GM18520 (cell line): Measurements from ENCODE around the gene ELF5.

Experiments
- ATAC-seq: cut with Tn5 transposase; IDR thresholded peaks from one replicate; pipeline ENCODE4 v1.9.1; 2021; ENCODE audit not compliant: unreplicated experiment

Gene ELF5

GRCh38 chr11:34458525-34458924 lies 55.1 kb downstream of the ELF5 start:
- no peak for ATAC-seq

GRCh38 chr11:34457607-34458006 lies 56.0 kb downstream of the ELF5 start:
- no peak for ATAC-seq

GRCh38 chr11:34454308-34455032 lies 59.1 kb downstream of the ELF5 start:
- ATAC-seq: no peak

GRCh38 chr11:34451053-34451452 lies 62.5 kb downstream of the ELF5 start:
- no peak for ATAC-seq

- no peak for ATAC-seq
These were observed 64.6 kb downstream of the ELF5 start for GRCh38 chr11:34449013-34449412.

- no peak for ATAC-seq
These were observed 65.2 kb downstream of the ELF5 start for GRCh38 chr11:34448223-34448994.

GRCh38 chr11:34447044-34447443 lies 66.5 kb downstream of the ELF5 start:
- no peak for ATAC-seq

GRCh38 chr11:34446386-34446785 lies 67.2 kb downstream of the ELF5 start:
- no peak for ATAC-seq

GRCh38 chr11:34445956-34446355 lies 67.6 kb downstream of the ELF5 start:
- ATAC-seq: no peak

- ATAC-seq: no peak
These were observed 69.2 kb downstream of the ELF5 start for GRCh38 chr11:34444428-34444827.

GRCh38 chr11:34443136-34443535 lies 70.5 kb downstream of the ELF5 start:
- ATAC-seq: no peak

GRCh38 chr11:34441814-34442213 lies 71.8 kb downstream of the ELF5 start:
- no peak for ATAC-seq

- no peak for ATAC-seq
These were observed 73.9 kb downstream of the ELF5 start for GRCh38 chr11:34439610-34440198.

- ATAC-seq: peak; percentile 98
These were observed 74.8 kb downstream of the ELF5 start, which contains the start of gene CAT for GRCh38 chr11:34438529-34439507. TSS of gene CAT (plus strand) at chr11:34438934. CDS start at chr11:34439014, 80 bp downstream.

GRCh38 chr11:34437224-34438125 lies 76.1 kb downstream of the ELF5 start:
- ATAC-seq: no peak

GRCh38 chr11:34433899-34434298 lies 79.7 kb downstream of the ELF5 start:
- ATAC-seq: no peak

GRCh38 chr11:34432822-34433221 lies 80.8 kb downstream of the ELF5 start:
- no peak for ATAC-seq

- no peak for ATAC-seq
These were observed 81.6 kb downstream of the ELF5 start for GRCh38 chr11:34431979-34432378.
